AG10803 (cell line): ENCODE results near the gene DPF3.

ENCODE experiments used
- DNase-seq: peaks from one replicate; pipeline ENCODE4 v3.0.0; 2010; ENCODE audit warnings: low read depth
- H3K4me3 ChIP-seq: 2 replicates; pipeline ENCODE4 v1.5.1; 2011; ENCODE audit warnings: mild to moderate bottlenecking, low read length, control low read depth
- TF ChIP-seq, protein P1 (sequence below): conservative IDR thresholded peaks from 2 replicates; pipeline ENCODE4 v1.5.1; 2011; ENCODE audit warnings: mild to moderate bottlenecking, low read length, control low read depth, inconsistent platforms

Gene DPF3

DNA sequence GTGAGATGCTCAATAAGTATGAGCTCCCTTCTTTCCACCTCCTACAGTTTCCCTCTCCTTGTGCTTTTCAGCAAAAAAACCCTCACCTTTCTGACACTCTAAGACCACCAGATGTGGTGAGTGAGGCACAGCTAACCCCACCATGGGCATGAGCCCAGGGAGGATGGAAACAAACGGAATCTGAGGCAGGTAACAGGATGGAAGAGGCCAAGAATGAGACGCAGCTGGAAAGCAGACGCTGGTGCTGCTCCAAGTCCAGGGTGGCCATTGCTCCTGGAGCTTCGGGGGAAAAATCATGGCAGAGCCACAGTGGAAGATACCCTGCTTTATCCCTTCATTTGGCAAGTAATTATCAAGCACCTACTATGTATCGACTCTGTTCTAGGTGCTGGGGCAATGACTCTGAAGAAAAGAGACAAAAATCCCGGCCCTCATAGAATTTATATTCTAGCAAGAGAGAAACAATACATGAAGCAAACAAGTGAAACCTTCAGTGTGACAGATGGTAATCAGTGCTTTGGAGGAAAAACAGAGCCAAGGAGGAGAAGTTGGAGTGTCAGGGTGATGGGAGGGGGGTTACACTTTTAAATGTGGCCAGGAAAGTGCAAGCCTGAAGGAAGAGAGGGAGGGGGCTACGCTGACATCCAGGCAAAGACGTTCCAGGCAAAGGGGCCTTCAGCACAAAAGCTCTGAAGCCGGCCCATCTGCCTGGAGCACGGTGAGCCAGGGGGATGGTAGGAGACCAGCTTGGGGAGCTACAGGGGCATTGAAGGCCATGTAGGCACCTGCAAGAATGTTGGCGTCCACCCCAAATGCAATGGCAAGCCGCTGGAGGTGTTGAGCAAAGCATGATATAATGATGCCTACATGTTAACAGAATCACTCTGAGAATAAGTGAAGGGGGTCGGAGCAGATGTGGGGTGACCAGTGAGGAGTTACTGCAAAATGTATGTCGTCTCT is 154.2 kb downstream of the DPF3 start:
- no peak for DNase-seq
- TF ChIP-seq, protein P1, sequence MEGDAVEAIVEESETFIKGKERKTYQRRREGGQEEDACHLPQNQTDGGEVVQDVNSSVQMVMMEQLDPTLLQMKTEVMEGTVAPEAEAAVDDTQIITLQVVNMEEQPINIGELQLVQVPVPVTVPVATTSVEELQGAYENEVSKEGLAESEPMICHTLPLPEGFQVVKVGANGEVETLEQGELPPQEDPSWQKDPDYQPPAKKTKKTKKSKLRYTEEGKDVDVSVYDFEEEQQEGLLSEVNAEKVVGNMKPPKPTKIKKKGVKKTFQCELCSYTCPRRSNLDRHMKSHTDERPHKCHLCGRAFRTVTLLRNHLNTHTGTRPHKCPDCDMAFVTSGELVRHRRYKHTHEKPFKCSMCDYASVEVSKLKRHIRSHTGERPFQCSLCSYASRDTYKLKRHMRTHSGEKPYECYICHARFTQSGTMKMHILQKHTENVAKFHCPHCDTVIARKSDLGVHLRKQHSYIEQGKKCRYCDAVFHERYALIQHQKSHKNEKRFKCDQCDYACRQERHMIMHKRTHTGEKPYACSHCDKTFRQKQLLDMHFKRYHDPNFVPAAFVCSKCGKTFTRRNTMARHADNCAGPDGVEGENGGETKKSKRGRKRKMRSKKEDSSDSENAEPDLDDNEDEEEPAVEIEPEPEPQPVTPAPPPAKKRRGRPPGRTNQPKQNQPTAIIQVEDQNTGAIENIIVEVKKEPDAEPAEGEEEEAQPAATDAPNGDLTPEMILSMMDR: no peak
- H3K4me3 ChIP-seq: no peak overlapping the region

DNA sequence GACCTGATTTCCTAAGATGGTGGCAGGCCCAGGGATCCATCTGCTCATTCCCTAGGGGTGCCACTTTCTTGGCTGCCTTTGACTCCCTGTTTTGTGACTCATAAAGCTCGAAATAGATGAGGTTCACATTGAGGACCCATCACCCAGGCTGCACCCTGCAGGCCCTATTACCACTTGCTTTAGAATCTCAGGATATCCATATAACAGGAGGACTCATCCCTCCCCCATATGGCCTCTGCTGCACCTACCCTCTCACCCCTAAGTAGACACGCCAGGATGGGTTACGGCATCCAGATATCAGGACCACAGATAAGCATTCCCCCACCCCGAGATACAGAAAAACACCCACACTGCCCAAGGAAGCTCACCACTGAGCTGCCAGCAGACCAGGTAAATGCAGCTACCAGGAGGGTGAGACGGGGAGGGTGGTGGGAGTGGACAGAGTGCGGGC is 155.7 kb downstream of the DPF3 start:
- DNase-seq: no peak
- no peak overlapping the region for H3K4me3 ChIP-seq
- TF ChIP-seq, protein P1: no peak

DNA sequence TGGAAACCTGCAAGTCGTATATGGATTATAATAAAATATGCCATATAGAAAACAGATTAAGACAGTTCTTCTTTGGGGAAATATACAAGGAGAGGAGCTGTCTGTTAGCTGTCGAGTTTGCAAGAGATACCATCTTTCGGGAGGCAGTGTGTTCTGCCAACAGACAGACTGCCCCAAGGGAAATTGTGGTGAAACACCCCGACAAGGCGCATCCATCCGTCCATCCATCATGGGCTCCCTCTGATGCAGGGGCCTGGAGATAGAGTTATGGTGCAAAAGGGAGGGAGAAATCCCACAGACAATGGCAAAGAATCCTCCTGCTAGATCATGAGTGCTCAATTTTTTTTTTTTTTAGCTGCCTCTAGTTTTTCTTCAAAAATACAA is 156.3 kb downstream of the DPF3 start:
- peak; percentile 47 for DNase-seq

DNA sequence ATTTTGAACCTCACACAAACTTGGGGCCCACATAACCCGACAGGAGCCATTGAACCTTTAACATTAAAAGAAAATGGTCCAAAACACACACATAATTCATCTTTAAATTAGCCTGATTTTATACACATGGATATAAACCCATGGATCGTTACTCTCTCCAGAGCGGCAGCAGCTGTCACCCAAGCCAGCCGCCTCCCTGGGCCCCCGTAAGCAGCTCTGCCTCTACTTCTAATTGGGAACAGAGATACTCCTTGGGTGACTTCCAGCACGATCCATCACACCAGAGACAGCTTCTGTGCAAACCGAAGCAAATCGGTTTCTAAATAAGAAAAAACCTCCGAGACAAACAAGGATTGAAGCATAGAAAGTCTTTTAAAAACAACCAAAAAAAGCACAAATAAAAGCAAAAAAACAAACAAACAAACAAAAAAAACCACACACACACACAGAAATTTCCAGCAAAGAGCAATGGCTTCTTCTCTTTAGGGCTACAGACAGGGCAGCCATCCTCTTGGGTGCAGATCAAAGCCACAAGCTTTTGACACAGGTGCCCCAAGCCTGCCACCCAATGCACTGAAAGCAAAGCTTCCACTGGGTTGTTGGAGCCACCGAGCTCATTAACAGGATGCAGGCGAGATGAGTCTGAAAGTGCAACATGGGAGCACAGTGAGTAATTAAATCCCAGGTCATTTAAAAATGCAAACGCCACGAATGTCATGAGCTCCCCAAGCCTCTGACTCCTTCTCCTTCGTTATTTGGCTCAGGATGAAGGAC is 156.9 kb downstream of the DPF3 start:
- DNase-seq: peak; percentile 89
- peak overlapping the region; percentile 28 for H3K4me3 ChIP-seq
- TF ChIP-seq, protein P1: no peak

More for the DNA sequence above, 156.3 kb downstream of the DPF3 start:
- no peak overlapping the region; the same call in 1 of the 2 replicates for H3K4me3 ChIP-seq
- TF ChIP-seq, protein P1: no peak

DNA sequence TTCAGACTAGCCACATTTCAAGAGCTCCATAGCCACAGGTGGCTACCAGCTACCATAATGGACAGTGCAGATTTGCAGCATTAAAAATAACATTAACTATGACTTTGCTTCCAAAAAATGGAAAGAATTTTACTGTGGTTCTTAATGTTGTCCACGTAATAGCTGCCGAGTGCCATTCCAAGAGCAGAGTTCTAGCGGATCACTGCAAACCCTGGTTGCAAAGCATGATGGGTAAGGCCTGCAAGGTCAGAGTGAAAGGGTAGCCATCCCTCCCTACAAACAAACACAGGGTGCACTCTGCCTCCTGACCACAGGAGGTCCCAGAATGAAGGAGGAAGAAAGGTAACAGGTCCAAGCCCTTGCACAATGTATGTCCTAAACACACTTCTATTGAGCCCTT is 157.6 kb downstream of the DPF3 start:
- DNase-seq: peak; percentile 95
- TF ChIP-seq, protein P1: peak; percentile 49
- no peak overlapping the region for H3K4me3 ChIP-seq

DNA sequence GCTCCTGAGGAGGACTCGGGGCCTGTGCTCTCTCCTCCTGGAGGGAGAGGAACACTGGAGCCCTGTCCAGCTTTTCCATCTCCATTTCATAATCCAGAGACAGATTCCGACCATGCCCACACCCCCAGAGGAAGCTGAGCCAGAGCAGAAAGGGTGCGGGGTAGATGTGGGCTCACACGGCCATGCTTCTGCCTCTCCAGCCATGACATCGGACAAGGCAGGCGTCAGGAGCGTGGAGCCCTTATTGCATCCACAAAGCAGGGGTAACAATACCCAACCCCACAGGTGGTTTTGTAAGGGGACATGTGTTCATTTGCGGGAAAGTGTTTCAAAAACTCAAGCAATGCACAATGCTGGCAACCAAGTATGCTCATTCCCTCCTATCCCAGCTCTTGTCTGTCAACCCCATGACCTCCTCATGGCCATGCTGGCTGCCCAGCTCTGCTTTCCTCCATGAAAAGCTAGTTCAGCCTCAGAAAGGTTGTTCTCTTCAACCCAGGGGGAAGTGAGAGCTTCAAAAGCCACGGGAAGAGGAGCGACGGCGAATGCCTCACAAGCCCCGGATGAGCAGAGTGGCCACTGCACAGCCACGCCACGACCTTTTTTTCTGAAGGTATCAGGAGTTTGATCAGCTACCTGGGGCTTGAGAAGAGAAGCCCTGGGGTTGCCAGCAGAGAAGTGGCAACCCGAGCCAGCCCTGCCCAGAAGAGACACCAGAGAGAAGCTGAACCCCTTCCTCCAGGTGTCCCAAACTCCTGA is 161.7 kb downstream of the DPF3 start:
- TF ChIP-seq, protein P1: no peak
- H3K4me3 ChIP-seq: no peak overlapping the region
- no peak for DNase-seq
